NT2/D1 (cell line): ENCODE data around the gene ADGRG1.
A peak's percentile ranks its signal among the peaks of the same experiment; 100 is the strongest.

ENCODE experiments used
- DNase-seq: peaks from one replicate; pipeline ENCODE4 v3.0.0-alpha.2; 2011; ENCODE audit warnings: low read depth, low spot score
- H3K27me3 ChIP-seq: 2 replicates; pipeline ENCODE4 v1.6.0; 2011; ENCODE audit warnings: mild to moderate bottlenecking; ENCODE audit not compliant: insufficient read length, insufficient read depth
- H3K36me3 ChIP-seq: 2 replicates; pipeline ENCODE4 v1.6.1; 2011; ENCODE audit warnings: mild to moderate bottlenecking, low read length, mixed read lengths; ENCODE audit not compliant: insufficient read depth, insufficient read length
- H3K4me1 ChIP-seq: 2 replicates; pipeline ENCODE4 v1.5.1; 2011; ENCODE audit not compliant: insufficient read depth, insufficient read length
- H3K4me3 ChIP-seq: 2 replicates; pipeline ENCODE4 v1.5.1; 2011; ENCODE audit warnings: low read depth; ENCODE audit not compliant: insufficient read length
- H3K9ac ChIP-seq: 2 replicates; pipeline ENCODE4 v1.6.0; 2011; ENCODE audit warnings: low read depth; ENCODE audit not compliant: insufficient read length
- H3K9me3 ChIP-seq: 2 replicates; pipeline ENCODE4 v1.5.1; 2011; ENCODE audit warnings: mild to moderate bottlenecking, low read length; ENCODE audit not compliant: insufficient read depth
- SUZ12 ChIP-seq: IDR thresholded peaks from 2 replicates; pipeline ENCODE4 v1.6.1; 2011; ENCODE audit not compliant: insufficient read length, insufficient read depth; ENCODE audit errors: extremely low read depth
- YY1 ChIP-seq: IDR thresholded peaks from 2 replicates; pipeline ENCODE4 v1.6.1; 2011; ENCODE audit not compliant: insufficient read length, insufficient read depth
- ZNF274 ChIP-seq: IDR thresholded peaks from 2 replicates; pipeline ENCODE4 v1.6.1; 2011; ENCODE audit warnings: mild to moderate bottlenecking, low read depth, low read length

The ADGRG1 gene

DNA sequence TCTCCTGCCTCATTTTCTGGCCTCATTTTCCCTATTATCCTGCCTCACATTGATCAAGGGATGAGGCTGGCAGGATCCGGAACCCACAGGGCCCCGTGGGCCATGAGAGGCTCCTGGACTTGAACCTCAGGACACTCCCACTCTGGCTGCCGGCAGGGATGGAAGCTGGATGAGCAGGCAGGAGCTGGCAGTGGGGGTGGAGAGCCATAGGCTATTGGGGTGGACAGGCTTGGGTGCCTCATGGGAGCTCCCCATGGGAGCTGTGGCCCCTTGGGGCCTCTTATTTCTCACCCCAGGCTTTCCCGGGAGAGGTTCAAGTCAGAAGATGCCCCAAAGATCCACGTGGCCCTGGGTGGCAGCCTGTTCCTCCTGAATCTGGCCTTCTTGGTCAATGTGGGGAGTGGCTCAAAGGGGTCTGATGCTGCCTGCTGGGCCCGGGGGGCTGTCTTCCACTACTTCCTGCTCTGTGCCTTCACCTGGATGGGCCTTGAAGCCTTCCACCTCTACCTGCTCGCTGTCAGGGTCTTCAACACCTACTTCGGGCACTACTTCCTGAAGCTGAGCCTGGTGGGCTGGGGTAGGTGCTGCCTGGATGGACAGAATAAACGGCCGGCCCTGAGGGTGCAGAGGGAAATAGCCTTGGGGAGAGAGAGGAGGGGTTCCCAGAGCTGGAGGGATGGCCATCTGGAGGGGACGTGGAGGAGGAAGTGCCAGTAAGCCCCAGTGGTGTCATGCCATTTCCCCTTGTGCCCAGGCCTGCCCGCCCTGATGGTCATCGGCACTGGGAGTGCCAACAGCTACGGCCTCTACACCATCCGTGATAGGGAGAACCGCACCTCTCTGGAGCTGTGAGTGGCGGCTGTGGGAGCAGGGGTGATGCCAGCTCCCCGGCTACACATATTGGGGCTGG, 55.5 kb downstream of the ADGRG1 start:
- H3K9ac ChIP-seq = peak overlapping the region; percentile 3
- no peak overlapping the region for H3K4me3 ChIP-seq
- no peaks in the 10 kb centered on the region for H3K36me3 ChIP-seq
- no peaks in the 10 kb centered on the region for H3K27me3 ChIP-seq
- TF ChIP-seq YY1 (no peak), ZNF274 (no peak), SUZ12 (no peak)
- no peak for DNase-seq
- H3K4me1 ChIP-seq = peaks cover 14% of the 10 kb centered on the region
- H3K9me3 ChIP-seq = no peaks in the 10 kb centered on the region

DNA sequence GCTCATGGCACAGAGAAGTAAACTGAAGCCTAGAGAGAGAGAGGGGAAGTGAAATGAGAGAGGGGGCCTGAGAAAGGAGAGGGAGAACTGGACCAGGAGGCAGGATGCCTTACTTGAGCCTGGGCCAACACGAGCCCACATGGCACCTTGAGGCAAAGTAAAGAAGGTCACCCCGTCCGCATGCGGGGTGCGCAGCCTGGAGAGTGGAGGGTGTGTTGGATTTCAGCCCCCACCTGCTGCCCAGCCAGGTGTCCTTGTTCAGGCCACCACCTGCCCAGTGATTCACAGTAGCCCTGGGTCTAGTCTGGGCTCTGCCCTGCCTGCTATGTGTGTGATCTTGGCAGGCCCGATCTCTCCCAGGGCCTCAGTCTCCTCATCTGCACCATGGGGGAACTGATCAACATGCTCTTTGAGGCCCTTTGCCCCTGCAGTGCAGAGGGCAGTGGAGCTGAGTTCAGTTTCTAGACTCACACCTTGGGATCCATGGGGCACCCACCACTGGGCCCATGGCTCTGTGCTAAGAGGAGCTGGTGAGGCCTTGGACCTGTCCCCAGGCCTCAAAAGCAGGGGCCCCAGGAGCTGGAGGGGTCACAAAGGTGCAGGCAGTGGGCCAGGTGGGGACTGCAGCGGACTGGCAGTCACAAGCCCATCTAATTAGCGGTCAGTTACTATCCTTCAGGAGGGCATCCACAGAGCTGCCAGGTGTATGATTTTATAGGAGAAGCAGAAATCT, 56.4 kb downstream of the ADGRG1 start:
- Histone ChIP-seq H3K9me3 (no peaks in the 10 kb centered on the region), H3K4me1 (peaks cover 23% of the 10 kb centered on the region), H3K4me3 (no peak overlapping the region), H3K9ac (no peak overlapping the region), H3K27me3 (no peaks in the 10 kb centered on the region), H3K36me3 (no peaks in the 10 kb centered on the region)
- DNase-seq = no peak
- TF ChIP-seq ZNF274 (no peak), SUZ12 (no peak), YY1 (no peak)

DNA sequence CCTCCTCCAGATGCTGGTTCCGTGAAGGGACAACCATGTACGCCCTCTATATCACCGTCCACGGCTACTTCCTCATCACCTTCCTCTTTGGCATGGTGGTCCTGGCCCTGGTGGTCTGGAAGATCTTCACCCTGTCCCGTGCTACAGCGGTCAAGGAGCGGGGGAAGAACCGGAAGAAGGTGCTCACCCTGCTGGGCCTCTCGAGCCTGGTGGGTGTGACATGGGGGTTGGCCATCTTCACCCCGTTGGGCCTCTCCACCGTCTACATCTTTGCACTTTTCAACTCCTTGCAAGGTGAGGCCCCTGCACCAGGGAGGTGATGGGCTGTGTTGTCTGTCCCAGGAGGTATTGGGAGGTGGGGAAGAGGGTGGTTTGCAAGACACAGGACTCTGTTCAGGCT, 57.2 kb downstream of the ADGRG1 start:
- Histone ChIP-seq H3K9me3 (no peaks in the 10 kb centered on the region), H3K27me3 (no peaks in the 10 kb centered on the region), H3K4me3 (no peak overlapping the region), H3K4me1 (peaks cover 22% of the 10 kb centered on the region), H3K9ac (no peak overlapping the region), H3K36me3 (no peaks in the 10 kb centered on the region)
- TF ChIP-seq YY1 (no peak), ZNF274 (no peak), SUZ12 (no peak)
- no peak for DNase-seq

DNA sequence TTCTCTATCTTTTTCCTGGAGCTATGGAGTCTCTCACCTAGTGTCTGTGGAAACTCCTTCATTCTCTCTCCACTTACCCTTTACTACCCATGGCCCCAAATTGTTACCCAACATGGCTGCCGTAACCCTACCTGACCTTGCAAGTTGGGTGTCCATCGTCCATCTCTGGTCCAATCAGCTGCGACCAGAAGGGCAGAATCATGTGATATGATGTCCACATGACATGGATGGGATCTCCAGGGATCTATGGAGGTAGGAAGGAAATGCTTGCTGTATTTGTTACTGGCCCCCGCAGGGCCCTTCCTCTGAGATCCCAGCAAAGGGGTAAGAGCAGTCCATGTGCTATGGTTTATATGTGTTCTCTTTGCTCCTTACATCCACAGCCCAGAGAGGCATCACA, 58.1 kb downstream of the ADGRG1 start:
- Histone ChIP-seq H3K4me3 (no peak overlapping the region), H3K9ac (no peak overlapping the region), H3K4me1 (peaks cover 20% of the 10 kb centered on the region), H3K9me3 (no peaks in the 10 kb centered on the region), H3K36me3 (no peaks in the 10 kb centered on the region), H3K27me3 (no peaks in the 10 kb centered on the region)
- no peak for DNase-seq
- TF ChIP-seq SUZ12 (no peak), YY1 (no peak), ZNF274 (no peak)

DNA sequence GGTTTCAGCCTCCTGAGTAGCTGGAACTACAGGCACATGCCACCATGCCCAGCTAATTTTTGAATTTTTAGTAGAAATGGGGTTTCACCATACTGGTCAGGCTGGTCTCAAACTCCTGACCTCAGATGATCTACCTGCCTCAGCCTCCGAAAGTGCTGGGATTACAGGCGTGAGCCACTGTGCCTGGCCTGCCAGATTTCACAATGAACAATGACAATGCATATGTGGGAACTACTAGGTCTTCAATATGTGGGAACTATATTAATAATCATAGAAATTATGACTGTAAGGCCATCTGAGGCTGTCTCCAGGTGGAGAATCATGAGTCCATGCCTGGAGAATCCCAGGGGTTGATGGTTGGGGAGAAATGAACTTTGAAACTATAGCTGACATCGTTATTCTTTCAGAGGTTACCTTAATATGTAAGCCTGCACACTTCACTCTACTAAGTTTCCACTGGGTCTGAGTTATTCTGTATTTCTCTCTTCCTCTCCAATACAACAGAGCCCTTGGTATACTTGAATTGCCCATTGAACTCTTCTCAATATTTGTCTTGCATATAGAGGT, 59.0 kb downstream of the ADGRG1 start:
- Histone ChIP-seq H3K4me3 (no peak overlapping the region), H3K4me1 (peaks cover 20% of the 10 kb centered on the region), H3K9ac (no peak overlapping the region), H3K27me3 (no peaks in the 10 kb centered on the region), H3K9me3 (no peaks in the 10 kb centered on the region), H3K36me3 (no peaks in the 10 kb centered on the region)
- DNase-seq = no peak
- TF ChIP-seq SUZ12 (no peak), ZNF274 (no peak), YY1 (no peak)

DNA sequence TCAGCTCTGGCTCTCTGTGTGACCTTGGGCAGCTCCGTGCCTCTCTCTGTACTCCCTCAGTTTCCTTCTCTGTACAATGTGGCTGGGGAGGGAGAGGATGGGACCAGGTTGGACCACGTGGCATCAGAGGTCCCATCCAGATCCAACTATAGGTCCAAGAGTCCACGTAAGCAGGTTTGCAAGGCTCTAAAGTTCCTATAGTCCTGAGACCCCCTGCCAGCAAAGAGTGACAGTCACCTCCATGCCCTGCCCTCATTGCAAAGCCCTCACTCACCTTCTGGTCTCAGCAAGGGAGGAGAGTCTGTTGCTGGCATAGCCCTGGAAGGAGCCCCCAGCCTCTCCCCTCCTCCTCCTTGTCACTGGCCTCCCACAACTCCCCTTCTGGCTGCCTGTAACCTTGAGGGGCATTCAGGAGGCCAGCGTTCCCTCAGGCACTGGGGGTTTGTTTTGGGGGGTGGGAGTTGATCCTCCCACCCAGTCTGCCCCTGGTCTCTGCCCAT, 60.1 kb downstream of the ADGRG1 start:
- H3K4me3 ChIP-seq = no peak overlapping the region
- H3K9ac ChIP-seq = no peak overlapping the region
- no peak for TF ChIP-seq YY1
- no peak for TF ChIP-seq ZNF274
- no peak for TF ChIP-seq SUZ12
- no peaks in the 10 kb centered on the region for H3K27me3 ChIP-seq
- no peaks in the 10 kb centered on the region for H3K36me3 ChIP-seq
- DNase-seq = no peak
- H3K4me1 ChIP-seq = peaks cover 15% of the 10 kb centered on the region
- no peaks in the 10 kb centered on the region for H3K9me3 ChIP-seq
